ENCODE data around the gene SLC25A18. TPM values are rescaled to one million over a fixed set of nuclear protein-coding genes. Genes with fewer than 3 reads are reported as not detected.
"Not testable (repeated sequence)": the region's sequence is repeated elsewhere in the genome, so short reads cannot be mapped to it uniquely, and the experiment has no call there.

SLC25A18 gene
- total RNA-seq, 1 donor from 2014 or later: 2.1 TPM

- ATAC-seq; intact Hi-C loops (cut with DNase I); DNase-seq (ENCODE audit: missing footprints): not testable (repeated sequence)
Observed at GRCh38 chr22:17566016-17566687, 2.9 kb downstream of the SLC25A18 start.

- intact Hi-C loops (cut with DNase I): no loop called here
- DNase-seq (ENCODE audit: missing footprints) (no peak), ATAC-seq (no peak)
Observed at GRCh38 chr22:17566776-17567175, 3.5 kb downstream of the SLC25A18 start.

- ATAC-seq (peak; percentile 37), DNase-seq (ENCODE audit: missing footprints) (no peak)
- intact Hi-C loops (cut with DNase I): loop anchor here (2.0 kb wide), 1 partner anchor 69 kb away; the partner anchor contains the start of gene BCL2L13
Observed at GRCh38 chr22:17569971-17570511, 6.7 kb downstream of the SLC25A18 start.

GRCh38 chr22:17570851-17571631 lies 7.7 kb downstream of the SLC25A18 start:
- ATAC-seq: peak; percentile 93
- intact Hi-C loops (cut with DNase I): loop anchor here (2.0 kb wide), 1 partner anchor 68 kb away; the partner anchor contains the start of gene BCL2L13
- peak; percentile 91 for DNase-seq (ENCODE audit: missing footprints)

- no peak for ATAC-seq
- no peak for DNase-seq (ENCODE audit: missing footprints)
- intact Hi-C loops (cut with DNase I): no loop called here
Observed at GRCh38 chr22:17575151-17575550, 11.9 kb downstream of the SLC25A18 start.

GRCh38 chr22:17575681-17576080 lies 12.4 kb downstream of the SLC25A18 start:
- intact Hi-C loops (cut with DNase I): no loop called here
- no peak for ATAC-seq
- no peak for DNase-seq (ENCODE audit: missing footprints)

- intact Hi-C loops (cut with DNase I): no loop called here
- peak; percentile 49 for ATAC-seq
- DNase-seq (ENCODE audit: missing footprints): no peak
Observed at GRCh38 chr22:17576470-17576869, 13.2 kb downstream of the SLC25A18 start.

GRCh38 chr22:17578136-17578754 lies 14.9 kb downstream of the SLC25A18 start:
- ATAC-seq (peak; percentile 47), DNase-seq (ENCODE audit: missing footprints) (peak; percentile 74)
- intact Hi-C loops (cut with DNase I): loop anchor here (2.0 kb wide), 1 partner anchor 29 kb away; no protein-coding TSS in a partner anchor

- ATAC-seq (no peak), DNase-seq (ENCODE audit: missing footprints) (no peak)
- intact Hi-C loops (cut with DNase I): loop anchor here (2.0 kb wide), 1 partner anchor 27 kb away; no protein-coding TSS in a partner anchor
Observed at GRCh38 chr22:17579535-17579981, 16.3 kb downstream of the SLC25A18 start.

GRCh38 chr22:17580441-17581031 lies 17.2 kb downstream of the SLC25A18 start:
- intact Hi-C loops (cut with DNase I): no loop called here
- ATAC-seq (no peak), DNase-seq (ENCODE audit: missing footprints) (no peak)

- DNase-seq (ENCODE audit: missing footprints) (no peak), ATAC-seq (no peak)
- intact Hi-C loops (cut with DNase I): no loop called here
Observed at GRCh38 chr22:17581056-17581455, 17.8 kb downstream of the SLC25A18 start.

- ATAC-seq: no peak
- intact Hi-C loops (cut with DNase I): no loop called here
- no peak for DNase-seq (ENCODE audit: missing footprints)
Observed at GRCh38 chr22:17581631-17582030, 18.3 kb downstream of the SLC25A18 start.

GRCh38 chr22:17583151-17583550 lies 19.9 kb downstream of the SLC25A18 start:
- intact Hi-C loops (cut with DNase I): no loop called here
- no peak for ATAC-seq
- DNase-seq (ENCODE audit: missing footprints): no peak

- ATAC-seq: peak; percentile 38
- DNase-seq (ENCODE audit: missing footprints): no peak
- intact Hi-C loops (cut with DNase I): no loop called here
Observed at GRCh38 chr22:17586831-17587440, 23.6 kb downstream of the SLC25A18 start.

- ATAC-seq (no peak), DNase-seq (ENCODE audit: missing footprints) (no peak)
- intact Hi-C loops (cut with DNase I): no loop called here
Observed at GRCh38 chr22:17587629-17588028, 24.3 kb downstream of the SLC25A18 start.

GRCh38 chr22:17588606-17589005 lies 25.3 kb downstream of the SLC25A18 start:
- intact Hi-C loops (cut with DNase I): no loop called here
- DNase-seq (ENCODE audit: missing footprints) (no peak), ATAC-seq (no peak)

GRCh38 chr22:17589810-17590375 lies 26.6 kb downstream of the SLC25A18 start:
- intact Hi-C loops (cut with DNase I): no loop called here
- DNase-seq (ENCODE audit: missing footprints) (no peak), ATAC-seq (no peak)

- DNase-seq (ENCODE audit: missing footprints): no peak
- no peak for ATAC-seq
- intact Hi-C loops (cut with DNase I): no loop called here
Observed at GRCh38 chr22:17590586-17590985, 27.3 kb downstream of the SLC25A18 start.

Measured in Right ventricle myocardium inferior (tissue), 1 donor.